ENCODE results near the gene CXCL17. TPM values are rescaled to one million over a fixed set of nuclear protein-coding genes. Genes with fewer than 3 reads are reported as not detected.
A peak's percentile ranks its signal among the peaks of the same experiment; 100 is the strongest.

The CXCL17 gene
- total RNA-seq, 1 donor from 2014 or later = 150 TPM

GRCh38 chr19:42422901-42423461, 19.8 kb downstream of the CXCL17 start:
- Histone ChIP-seq H3K4me3 (peak overlapping the region; percentile 65), H3K4me1 (peaks cover 24% of the 10 kb centered on the region), H3K27ac (peak overlapping the region; percentile 58), H3K27me3 (peaks cover 18% of the 10 kb centered on the region), H3K36me3 (no peaks in the 10 kb centered on the region), H3K9me3 (no peaks in the 10 kb centered on the region)
- intact Hi-C loops (cut with DNase I) = no loop called here
- DNase-seq (peak; percentile 74), ATAC-seq (peak; percentile 49)
- TF ChIP-seq CTCF (IDR thresholded peaks at IDR 0.05) = no peak

GRCh38 chr19:42422092-42422900, 20.4 kb downstream of the CXCL17 start:
- intact Hi-C loops (cut with DNase I) = no loop called here
- Histone ChIP-seq H3K4me3 (peak overlapping the region; percentile 65), H3K27me3 (peaks cover 18% of the 10 kb centered on the region), H3K36me3 (no peaks in the 10 kb centered on the region), H3K4me1 (peaks cover 24% of the 10 kb centered on the region), H3K9me3 (no peaks in the 10 kb centered on the region), H3K27ac (peak overlapping the region; percentile 58)
- no peak for TF ChIP-seq CTCF (IDR thresholded peaks at IDR 0.05)
- DNase-seq (no peak), ATAC-seq (no peak)

- Histone ChIP-seq H3K4me1 (peaks cover 24% of the 10 kb centered on the region), H3K36me3 (no peaks in the 10 kb centered on the region), H3K27ac (no peak overlapping the region), H3K9me3 (no peaks in the 10 kb centered on the region), H3K4me3 (no peak overlapping the region), H3K27me3 (peaks cover 18% of the 10 kb centered on the region)
- intact Hi-C loops (cut with DNase I) = no loop called here
- DNase-seq (no peak), ATAC-seq (no peak)
- TF ChIP-seq CTCF (IDR thresholded peaks at IDR 0.05) = no peak
These were observed 21.1 kb downstream of the CXCL17 start for GRCh38 chr19:42421591-42422031.

GRCh38 chr19:42421101-42421500, 21.6 kb downstream of the CXCL17 start:
- no peak overlapping the region for H3K27ac ChIP-seq
- peaks cover 24% of the 10 kb centered on the region for H3K4me1 ChIP-seq

GRCh38 chr19:42420055-42420544, 22.6 kb downstream of the CXCL17 start:
- Histone ChIP-seq H3K4me1 (peaks cover 24% of the 10 kb centered on the region), H3K27ac (no peak overlapping the region), H3K4me3 (no peak overlapping the region), H3K27me3 (peaks cover 12% of the 10 kb centered on the region), H3K9me3 (no peaks in the 10 kb centered on the region), H3K36me3 (no peaks in the 10 kb centered on the region)
- peak; percentile 62 for TF ChIP-seq CTCF (IDR thresholded peaks at IDR 0.05)
- DNase-seq (peak; percentile 78), ATAC-seq (peak; percentile 56)
- intact Hi-C loops (cut with DNase I) = no loop called here

More at GRCh38 chr19:42421101-42421500, 21.6 kb downstream of the CXCL17 start:
- Histone ChIP-seq H3K4me3 (no peak overlapping the region), H3K9me3 (no peaks in the 10 kb centered on the region), H3K36me3 (no peaks in the 10 kb centered on the region), H3K27me3 (peaks cover 18% of the 10 kb centered on the region)
- ATAC-seq (no peak), DNase-seq (no peak)
- TF ChIP-seq CTCF (IDR thresholded peaks at IDR 0.05) = no peak
- intact Hi-C loops (cut with DNase I) = no loop called here
